ENCODE results near the gene TMEM9. TPM values are rescaled to one million over a fixed set of nuclear protein-coding genes. Genes with fewer than 3 reads are reported as not detected.

TMEM9 gene
- total RNA-seq, 1 experiment from 2014 or later: 50.2 TPM

- no peak for DNase-seq (ENCODE audit: low read depth, low spot score)
- intact Hi-C loops (cut with micrococcal nuclease; ENCODE audit: unreplicated experiment) (no loop called here), in situ Hi-C loops (cut with HindIII; ENCODE audit: low pct_unique_long_range_greater_than_20kb, low sequenced_read_pairs) (no loop called here)
- Histone ChIP-seq H3K36me3 (ENCODE audit: control insufficient read depth, insufficient read depth, low read length) (0 out of 2 replicates have a peak, but pooled peaks cover 3% of the 10 kb centered on the region), H3K4me3 (ENCODE audit: low read depth in 2 of 2, low read length in 2 of 2) (no peak overlapping the region), H3K27me3 (ENCODE audit: control insufficient read depth, insufficient read depth, low read length) (no peaks in the 10 kb centered on the region), H3K4me1 (ENCODE audit: control insufficient read depth, insufficient read depth, low read length) (no peaks in the 10 kb centered on the region), H3K27ac (ENCODE audit: low read length) (no peak overlapping the region), H3K9me3 (ENCODE audit: control insufficient read depth, insufficient read depth, low read depth, low read length) (no peaks in the 10 kb centered on the region)
- POLR2A ChIA-PET: no interaction called here
- TF ChIP-seq POLR2AphosphoS5 (IDR thresholded peaks at IDR 0.05; ENCODE audit: low read depth, low read length): no peak
- TF ChIP-seq TCF7L2 (IDR thresholded peaks at IDR 0.05; ENCODE audit: low read depth, low read length): no peak
- TF ChIP-seq SIN3A (IDR thresholded peaks at IDR 0.05; ENCODE audit: borderline replicate concordance, insufficient read depth, low read depth, low read length): no peak
- no peak for TF ChIP-seq REST (IDR thresholded peaks at IDR 0.05; ENCODE audit: insufficient read depth in 1 of 2, low read depth in 2 of 2, low read length in 1 of 2)
- no peak for TF ChIP-seq CTCF (IDR thresholded peaks at IDR 0.05)
- CTCF ChIA-PET: interaction anchor here (0.5 kb wide), 1 partner anchor 49 kb away, joined by 4 read pairs; no protein-coding TSS in a partner anchor
- BruUV-seq (replicated peaks): no TSS peak
- ATAC-seq: no peak
These were observed 11.2 kb downstream of the TMEM9 start for GRCh38 chr1:201142849-201143725.

- in situ Hi-C loops (cut with HindIII; ENCODE audit: low pct_unique_long_range_greater_than_20kb, low sequenced_read_pairs): no loop called here
- ChIA-PET POLR2A (no interaction called here), CTCF (interaction anchor here (0.5 kb wide), 1 partner anchor 50 kb away, joined by 4 read pairs; no protein-coding TSS in a partner anchor)
- TF ChIP-seq CTCF (IDR thresholded peaks at IDR 0.05) (no peak), REST (IDR thresholded peaks at IDR 0.05; ENCODE audit: insufficient read depth in 1 of 2, low read depth in 2 of 2, low read length in 1 of 2) (no peak), POLR2AphosphoS5 (IDR thresholded peaks at IDR 0.05; ENCODE audit: low read depth, low read length) (no peak), SIN3A (IDR thresholded peaks at IDR 0.05; ENCODE audit: borderline replicate concordance, insufficient read depth, low read depth, low read length) (no peak), TCF7L2 (IDR thresholded peaks at IDR 0.05; ENCODE audit: low read depth, low read length) (no peak)
- no peaks in the 10 kb centered on the region for H3K27me3 ChIP-seq (ENCODE audit: control insufficient read depth, insufficient read depth, low read length)
- no peak for ATAC-seq
- no peaks in the 10 kb centered on the region for H3K4me1 ChIP-seq (ENCODE audit: control insufficient read depth, insufficient read depth, low read length)
- no peak overlapping the region for H3K27ac ChIP-seq (ENCODE audit: low read length)
- no TSS peak for BruUV-seq (replicated peaks)
- 0 out of 2 replicates have a peak, but pooled peaks cover 3% of the 10 kb centered on the region for H3K36me3 ChIP-seq (ENCODE audit: control insufficient read depth, insufficient read depth, low read length)
- intact Hi-C loops (cut with micrococcal nuclease; ENCODE audit: unreplicated experiment): no loop called here
- no peak overlapping the region for H3K4me3 ChIP-seq (ENCODE audit: low read depth in 2 of 2, low read length in 2 of 2)
- no peak for DNase-seq (ENCODE audit: low read depth, low spot score)
- H3K9me3 ChIP-seq (ENCODE audit: control insufficient read depth, insufficient read depth, low read depth, low read length): no peaks in the 10 kb centered on the region
These were observed 12.0 kb downstream of the TMEM9 start for GRCh38 chr1:201142011-201142848.
